ENCODE data around the gene CHN2.
"Not testable (repeated sequence)": the region's sequence is repeated elsewhere in the genome, so short reads cannot be mapped to it uniquely, and the experiment has no call there.

CHN2 gene

GRCh38 chr7:29510028-29510427, 315.5 kb downstream of the CHN2 start:
- no peak for DNase-seq

GRCh38 chr7:29511337-29511736, 316.8 kb downstream of the CHN2 start:
- DNase-seq = no peak

GRCh38 chr7:29511851-29512250, 317.3 kb downstream of the CHN2 start:
- no peak for DNase-seq

GRCh38 chr7:29516491-29516890, 321.9 kb downstream of the CHN2 start:
- no peak for DNase-seq

- DNase-seq = no peak
Measured at GRCh38 chr7:29518616-29519015, 324.0 kb downstream of the CHN2 start.

GRCh38 chr7:29523728-29524127, 329.2 kb downstream of the CHN2 start:
- no peak for DNase-seq

GRCh38 chr7:29527505-29528108, 333.0 kb downstream of the CHN2 start:
- no peak for DNase-seq

GRCh38 chr7:29528526-29528925, 334.0 kb downstream of the CHN2 start:
- not testable (repeated sequence) for DNase-seq
